GM23248 (cell line): ENCODE measurements around the gene NPTX1. TPM values are rescaled to one million over a fixed set of nuclear protein-coding genes. Genes with fewer than 3 reads are reported as not detected.

Source experiments
- DNase-seq: peaks from one replicate; pipeline ENCODE4 v3.0.0-alpha.2; 2015
- H2AFZ ChIP-seq: fragments of 200-600 bp; sonication (generic); 2 replicates; pipeline ENCODE4 v1.6.1; 2016; ENCODE audit warnings: antibody characterized with exemption
- H3F3A ChIP-seq: fragments of 200-600 bp; sonication (generic); 2 replicates; pipeline ENCODE4 v1.6.1; 2016; ENCODE audit warnings: mild to moderate bottlenecking, antibody characterized with exemption, mixed run types; ENCODE audit not compliant: insufficient read depth
- H3K27ac ChIP-seq: fragments of 200-600 bp; sonication (generic); 2 replicates; pipeline ENCODE4 v1.5.1; 2016; ENCODE audit warnings: mild to moderate bottlenecking
- H3K27me3 ChIP-seq: fragments of 200-600 bp; sonication (generic); replicated peaks from 2 replicates; pipeline ENCODE4 v1.6.1; 2016; ENCODE audit warnings: mild to moderate bottlenecking; ENCODE audit not compliant: insufficient read depth
- H3K36me3 ChIP-seq: fragments of 200-600 bp; sonication (generic); 2 replicates; pipeline ENCODE4 v1.6.1; 2016; ENCODE audit warnings: low read depth, mild to moderate bottlenecking
- H3K4me1 ChIP-seq: fragments of 200-600 bp; sonication (generic); 2 replicates; pipeline ENCODE4 v1.6.1; 2016; ENCODE audit warnings: mild to moderate bottlenecking; ENCODE audit not compliant: insufficient read depth
- H3K4me2 ChIP-seq: fragments of 200-600 bp; sonication (generic); one replicate; pipeline ENCODE4 v1.6.1; 2016; ENCODE audit warnings: mild to moderate bottlenecking; ENCODE audit not compliant: unreplicated experiment
- H3K4me3 ChIP-seq: fragments of 200-600 bp; sonication (generic); 2 replicates; pipeline ENCODE4 v1.5.1; 2016; ENCODE audit warnings: mild to moderate bottlenecking
- H3K79me2 ChIP-seq: fragments of 200-600 bp; sonication (generic); 2 replicates; pipeline ENCODE4 v1.6.1; 2016; ENCODE audit warnings: mild to moderate bottlenecking; ENCODE audit not compliant: insufficient read depth
- H3K9ac ChIP-seq: fragments of 200-600 bp; sonication (generic); 2 replicates; pipeline ENCODE4 v1.6.1; 2016; ENCODE audit warnings: mild to moderate bottlenecking
- H3K9me2 ChIP-seq: fragments of 200-600 bp; sonication (generic); 2 replicates; pipeline ENCODE4 v1.6.1; 2016; ENCODE audit warnings: mixed run types, mild to moderate bottlenecking, moderate library complexity; ENCODE audit not compliant: insufficient read depth
- H3K9me3 ChIP-seq: fragments of 200-600 bp; sonication (generic); one replicate; pipeline ENCODE4 v1.6.1; 2017; ENCODE audit warnings: low read depth
- H4K20me1 ChIP-seq: fragments of 200-600 bp; sonication (generic); 2 replicates; pipeline ENCODE4 v1.6.0; 2016; ENCODE audit not compliant: insufficient read depth
- EZH2 ChIP-seq: fragments of 200-600 bp; sonication (generic); IDR thresholded peaks from 2 replicates; pipeline ENCODE4 v1.6.1; 2018; ENCODE audit warnings: antibody characterized with exemption, mild to moderate bottlenecking; ENCODE audit not compliant: insufficient read depth, poor library complexity, severe bottlenecking
- EZH2phosphoT487 ChIP-seq: fragments of 200-600 bp; sonication (generic); IDR thresholded peaks from 2 replicates; pipeline ENCODE4 v1.6.1; 2018; ENCODE audit warnings: antibody characterized with exemption, moderate library complexity, mild to moderate bottlenecking, low read depth; ENCODE audit not compliant: insufficient read depth
- WGBS, 2 experiments: methylation state at CpG; one replicate each; pipeline ENCODE4 v1.1.6; 2015 to 2017; ENCODE audit warnings: low lambda C conversion rate in 2 of 2, low coverage in 1 of 2; ENCODE audit errors: missing lambda C conversion rate in 2 of 2; 5-methylcytosine and 5-hydroxymethylcytosine counted together
- in situ Hi-C: fragments of 300-500 bp; cut with MboI; formaldehyde crosslinking; loops from 2 replicates; pipeline ENCODE4 v1.15.0; 2020
- polyA plus RNA-seq: library from polyadenylated mRNA; unstranded; fragments of >200 nt; fragmentation: Nextera tagmentation; extraction: Ambion mirVana; gene quantifications from 2 replicates; pipeline ENCODE4 v1.2.1, GENCODE V29; 2016
- total RNA-seq: library from RNA; depleted of rRNA; stranded (reverse); fragments of >200 nt; shearing (Covaris generic); gene quantifications from 2 replicates; pipeline ENCODE4 v1.2.3, GENCODE V29; 2014

The NPTX1 gene
- total and polyA plus RNA-seq, 2 experiments from 2014 or later, result 0.43 to 1.1 TPM

DNA sequence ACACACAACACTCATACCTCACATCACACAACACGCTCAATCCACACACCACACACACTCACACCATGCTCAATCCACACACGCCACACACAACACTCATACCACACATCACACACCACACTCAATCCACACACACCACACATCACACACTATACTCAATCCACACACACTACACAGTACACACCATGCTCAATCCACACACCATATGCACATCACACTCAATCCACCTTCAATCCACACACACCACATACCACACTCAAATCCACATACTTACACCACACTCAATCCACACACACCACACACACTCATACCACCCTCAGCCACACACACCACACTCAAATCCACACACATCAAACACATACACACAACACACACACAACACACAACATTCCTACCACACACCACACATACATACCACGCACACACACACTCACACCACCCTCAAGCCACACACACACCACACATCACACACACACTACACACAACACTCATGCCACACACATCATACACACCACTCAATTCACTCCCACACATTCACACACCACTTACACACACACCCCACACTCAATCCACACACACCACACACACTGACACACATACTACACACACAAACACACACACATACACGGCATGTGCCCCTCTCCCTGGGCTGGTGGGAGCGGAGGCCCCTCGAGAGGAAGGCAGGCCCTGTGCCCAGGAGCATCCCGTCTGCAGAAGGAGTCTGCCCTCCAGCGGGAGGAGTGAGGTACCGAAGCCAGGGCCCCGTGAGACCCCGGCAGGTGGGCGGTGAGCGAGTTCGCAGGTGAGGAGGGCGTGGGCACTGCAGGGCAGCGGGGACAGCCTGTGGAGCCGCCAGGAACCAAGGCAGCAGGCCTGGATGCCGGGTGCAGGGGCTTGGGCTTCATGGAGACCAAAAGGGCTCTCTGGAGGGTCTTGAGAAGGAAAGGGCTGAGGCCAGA is 35.1 kb upstream of the NPTX1 start:
- no peak overlapping the region for H3K4me3 ChIP-seq
- no peak for DNase-seq
- H3K36me3 ChIP-seq, result no peaks in the 10 kb centered on the region
- no peaks in the 10 kb centered on the region for H3K27me3 ChIP-seq
- in situ Hi-C loops, result no loop called here
- H3K4me1 ChIP-seq, result peaks cover 19% of the 10 kb centered on the region
- H3K9me2 ChIP-seq, result no peaks in the 10 kb centered on the region
- H2AFZ ChIP-seq, result no peak overlapping the region
- peaks cover 6% of the 10 kb centered on the region for H3F3A ChIP-seq
- no peak overlapping the region for H3K9ac ChIP-seq
- TF ChIP-seq EZH2phosphoT487 (no peak), EZH2 (no peak)
- no peaks in the 10 kb centered on the region for H3K79me2 ChIP-seq
- no peaks in the 10 kb centered on the region for H4K20me1 ChIP-seq
- no peaks in the 10 kb centered on the region for H3K9me3 ChIP-seq
- no peak overlapping the region for H3K27ac ChIP-seq
- H3K4me2 ChIP-seq, result no peak overlapping the region
- WGBS, 2 experiments, result 66 to 69% methylated on average over 18 of the region's 18 CpGs

- H3K4me1 ChIP-seq, result peaks cover 24% of the 10 kb centered on the region
- no peaks in the 10 kb centered on the region for H3K9me3 ChIP-seq
- no peak overlapping the region for H3K4me2 ChIP-seq
- no peak overlapping the region for H3K27ac ChIP-seq
- 77 to 79% methylated on average over 8 to 9 of the region's 9 CpGs for WGBS, 2 experiments
- H4K20me1 ChIP-seq, result no peaks in the 10 kb centered on the region
- H3K4me3 ChIP-seq, result no peak overlapping the region
- H2AFZ ChIP-seq, result no peak overlapping the region
- no peak for TF ChIP-seq EZH2
- TF ChIP-seq EZH2phosphoT487, result no peak
- no peak for DNase-seq
- peaks cover 13% of the 10 kb centered on the region for H3F3A ChIP-seq
- no peak overlapping the region for H3K9ac ChIP-seq
- H3K9me2 ChIP-seq, result no peaks in the 10 kb centered on the region
- in situ Hi-C loops, result no loop called here
- no peaks in the 10 kb centered on the region for H3K36me3 ChIP-seq
- no peaks in the 10 kb centered on the region for H3K79me2 ChIP-seq
- H3K27me3 ChIP-seq, result no peaks in the 10 kb centered on the region
Measured at GRCh38 chr17:80510772-80511171, 34.4 kb upstream of the NPTX1 start.

GRCh38 chr17:80510132-80510531 is 33.7 kb upstream of the NPTX1 start:
- in situ Hi-C loops, result no loop called here
- no peak for DNase-seq
- Histone ChIP-seq H3K9me3 (no peaks in the 10 kb centered on the region), H3K4me2 (no peak overlapping the region), H3K27ac (no peak overlapping the region), H3F3A (peaks cover 19% of the 10 kb centered on the region), H3K9me2 (no peaks in the 10 kb centered on the region), H3K4me1 (peaks cover 30% of the 10 kb centered on the region), H3K36me3 (no peaks in the 10 kb centered on the region), H3K9ac (no peak overlapping the region), H4K20me1 (no peaks in the 10 kb centered on the region), H2AFZ (no peak overlapping the region), H3K79me2 (no peaks in the 10 kb centered on the region), H3K27me3 (no peaks in the 10 kb centered on the region), H3K4me3 (no peak overlapping the region)
- 96 to 97% methylated on average over 12 to 14 of the region's 14 CpGs for WGBS, 2 experiments
- no peak for TF ChIP-seq EZH2phosphoT487
- no peak for TF ChIP-seq EZH2

DNA sequence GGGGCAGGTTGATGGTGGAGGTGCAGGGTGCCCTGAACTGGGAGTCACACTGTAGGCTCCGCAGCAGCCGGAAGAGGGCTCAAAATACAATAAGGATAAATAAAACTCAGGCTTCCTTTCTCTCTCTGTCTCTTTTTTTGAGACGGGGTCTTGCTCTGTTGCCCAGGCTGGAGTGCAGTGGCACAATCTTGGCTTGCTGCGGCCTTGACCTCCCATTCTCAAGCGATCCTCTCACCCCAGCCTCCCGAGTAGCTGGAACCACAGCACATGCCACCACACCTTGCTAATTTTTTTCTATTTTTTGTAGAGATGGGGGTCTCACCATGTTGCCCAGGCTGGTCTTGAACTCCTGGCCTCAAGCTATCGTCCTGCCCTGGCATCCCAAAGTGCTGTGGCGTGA is 32.9 kb upstream of the NPTX1 start:
- Histone ChIP-seq H3K4me3 (no peak overlapping the region), H4K20me1 (no peaks in the 10 kb centered on the region), H3K9me3 (no peaks in the 10 kb centered on the region), H3K36me3 (no peaks in the 10 kb centered on the region), H3K9me2 (no peaks in the 10 kb centered on the region), H2AFZ (no peak overlapping the region), H3K79me2 (no peaks in the 10 kb centered on the region), H3K4me2 (no peak overlapping the region), H3K4me1 (peaks cover 37% of the 10 kb centered on the region), H3K27ac (no peak overlapping the region), H3K27me3 (no peaks in the 10 kb centered on the region), H3K9ac (no peak overlapping the region), H3F3A (peaks cover 27% of the 10 kb centered on the region)
- no peak for TF ChIP-seq EZH2
- TF ChIP-seq EZH2phosphoT487, result no peak
- WGBS, 2 experiments, result 85 to 89% methylated on average over 8 of the region's 8 CpGs
- DNase-seq, result no peak
- in situ Hi-C loops, result no loop called here
